GM12878 (cell line): Measurements from ENCODE around the gene LIMK1. TPM values are rescaled to one million over a fixed set of nuclear protein-coding genes. Genes with fewer than 3 reads are reported as not detected.

Experiments
- ATAC-seq: fragments of 200-7000 bp; cut with Tn5 transposase; 3 replicates; pipeline ENCODE4 v1.9.1; 2020; ENCODE audit warnings: mild to moderate bottlenecking, moderate library complexity
- BruUV-seq: library from RNA; stranded (reverse); fragments of 400-500 nt; replicated peaks from 2 replicates; lab custom pipeline; 2021; lab: Mats Ljungman, UMichigan
- CTCF ChIA-PET: fragments of 300-600 bp; sonication (Branson Sonifier 250); formaldehyde crosslinking; extraction: SDS; loops from one replicate; lab custom pipeline; 2021; ENCODE audit warnings: inconsistent platforms; lab: Yijun Ruan, JAX
- POLR2A ChIA-PET: fragments of 350-600 bp; formaldehyde crosslinking; extraction: SDS; loops from one replicate; lab custom pipeline; 2021; ENCODE audit warnings: inconsistent platforms; lab: Charles Lee
- RAD21 ChIA-PET: fragments of 300-600 bp; sonication (Branson Sonifier 250); formaldehyde crosslinking; loops from one replicate; lab custom pipeline; 2023; ENCODE audit warnings: antibody characterized with exemption; ENCODE audit not compliant: unreplicated experiment; lab: Charles Lee
- SMC1A ChIA-PET: fragments of 300-600 bp; sonication (Branson Sonifier 250); formaldehyde crosslinking; loops from one replicate; lab custom pipeline; 2023; ENCODE audit not compliant: unreplicated experiment, uncharacterized antibody; lab: Charles Lee
- DNase-seq: peaks from one replicate; pipeline ENCODE4 v3.0.0-alpha.2; 2011; ENCODE audit warnings: low read depth, low spot score
- FAIRE-seq: peaks from 3 replicates; lab custom pipeline; 2011; peaks lifted over from hg19 to GRCh38; lab: Jason Lieb, UNC
- H2AFZ ChIP-seq: 2 replicates; pipeline ENCODE4 v1.6.0; 2011; ENCODE audit warnings: low read depth, low read length, control low read depth; ENCODE audit not compliant: control insufficient read depth
- H3K27ac ChIP-seq: 2 replicates; pipeline ENCODE4 v1.5.1; 2011; ENCODE audit warnings: control low read depth; ENCODE audit not compliant: control insufficient read depth, insufficient read depth
- H3K27me3 ChIP-seq, 2 experiments: replicated peaks in 1 of 2; 2 replicates each; pipeline versions ENCODE4 v1.6.0 to v1.6.1; 2011; ENCODE audit warnings: low read length in 1 of 2; ENCODE audit not compliant: control insufficient read depth in 2 of 2, insufficient read depth in 2 of 2
- H3K36me3 ChIP-seq, 2 experiments: 2 replicates each; pipeline ENCODE4 v1.5.1; 2011; ENCODE audit warnings: low read length in 1 of 2; ENCODE audit not compliant: control insufficient read depth in 2 of 2, insufficient read depth in 2 of 2
- H3K4me1 ChIP-seq: 2 replicates; pipeline ENCODE4 v1.6.1; 2011; ENCODE audit warnings: mild to moderate bottlenecking, low read length, moderate library complexity, mixed read lengths; ENCODE audit not compliant: control insufficient read depth, insufficient read depth
- H3K4me2 ChIP-seq: 2 replicates; pipeline ENCODE4 v1.6.0; 2011; ENCODE audit warnings: control low read depth; ENCODE audit not compliant: control insufficient read depth, insufficient read depth
- H3K4me3 ChIP-seq: fragments of 200-600 bp; sonication (generic); 2 replicates; pipeline ENCODE4 v1.5.1; 2016
- H3K79me2 ChIP-seq: 2 replicates; pipeline ENCODE4 v1.6.0; 2011; ENCODE audit warnings: low read length; ENCODE audit not compliant: control insufficient read depth, insufficient read depth
- H3K9ac ChIP-seq: 2 replicates; pipeline ENCODE4 v1.8.0; 2011; ENCODE audit warnings: low read length, control low read depth, mixed read lengths; ENCODE audit not compliant: control insufficient read depth, insufficient read depth
- H3K9me3 ChIP-seq: replicated peaks from 3 replicates; pipeline ENCODE4 v1.5.1; 2011; ENCODE audit warnings: mild to moderate bottlenecking, low read length; ENCODE audit not compliant: control insufficient read depth, insufficient read depth
- H4K20me1 ChIP-seq: 2 replicates; pipeline ENCODE4 v1.6.0; 2011; ENCODE audit not compliant: control insufficient read depth, insufficient read depth
- ASH2L ChIP-seq: fragments of 300-600, 200-600 bp; sonication (generic); IDR thresholded peaks from 2 replicates; pipeline ENCODE4 v1.6.1; 2017; ENCODE audit warnings: low read depth, mild to moderate bottlenecking, borderline replicate concordance
- ATF7 ChIP-seq: fragments of 450-650 bp; IDR thresholded peaks from 2 replicates; pipeline ENCODE4 v1.6.1; 2016; ENCODE audit warnings: low read depth, mild to moderate bottlenecking
- CEBPB ChIP-seq, 2 experiments: fragments of 150-350 bp in 1 of 2; IDR thresholded peaks; 2 replicates each; pipeline ENCODE4 v1.6.1; 2012 to 2014; ENCODE audit warnings: low read depth in 2 of 2, low read length in 2 of 2, borderline replicate concordance in 1 of 2, inconsistent platforms in 1 of 2
- CREB1 ChIP-seq: IDR thresholded peaks from 2 replicates; pipeline ENCODE4 v1.6.1; 2012; ENCODE audit warnings: low read depth, mild to moderate bottlenecking, inconsistent platforms
- E4F1 ChIP-seq: fragments of 450-650 bp; IDR thresholded peaks from 2 replicates; pipeline ENCODE4 v1.6.1; 2018; ENCODE audit warnings: borderline replicate concordance, mild to moderate bottlenecking; ENCODE audit not compliant: partially characterized antibody
- HDAC2 ChIP-seq: fragments of 200-600 bp; sonication (generic); IDR thresholded peaks from 2 replicates; pipeline ENCODE4 v1.6.1; 2017
- KDM1A ChIP-seq: fragments of 200-600 bp; sonication (generic); IDR thresholded peaks from 2 replicates; pipeline ENCODE4 v1.6.1; 2016; ENCODE audit warnings: borderline replicate concordance
- NR2F1 ChIP-seq: fragments of 450-650 bp; conservative IDR thresholded peaks from 2 replicates; pipeline ENCODE4 v1.6.1; 2017; ENCODE audit warnings: mild to moderate bottlenecking
- POLR2A ChIP-seq: IDR thresholded peaks from 2 replicates; pipeline ENCODE4 v1.6.1; 2011; ENCODE audit warnings: low read depth, mild to moderate bottlenecking, low read length
- SIX5 ChIP-seq: IDR thresholded peaks from 2 replicates; pipeline ENCODE4 v1.6.1; 2011; ENCODE audit warnings: mild to moderate bottlenecking, low read depth, low read length, moderate library complexity; ENCODE audit not compliant: severe bottlenecking
- SMAD5 ChIP-seq: IDR thresholded peaks from 2 replicates; pipeline ENCODE4 v1.6.1; 2016; ENCODE audit warnings: antibody characterized with exemption, low read depth
- SRF ChIP-seq, 2 experiments: IDR thresholded peaks; 2 replicates each; pipeline ENCODE4 v1.6.1; 2011; ENCODE audit warnings: low read depth in 2 of 2, low read length in 2 of 2, mild to moderate bottlenecking in 1 of 2, moderate library complexity in 1 of 2
- ZBED1 ChIP-seq: IDR thresholded peaks from 2 replicates; pipeline ENCODE4 v1.6.1; 2016; ENCODE audit warnings: borderline replicate concordance
- ZNF622 ChIP-seq: fragments of 450-650 bp; IDR thresholded peaks from 2 replicates; pipeline ENCODE4 v1.6.1; 2017; ENCODE audit warnings: mild to moderate bottlenecking, inconsistent platforms
- WGBS: methylation state at CpG from one replicate; pipeline ENCODE4 v1.1.6; 2016; ENCODE audit warnings: low lambda C conversion rate; ENCODE audit not compliant: insufficient replicate concordance, insufficient coverage; ENCODE audit errors: missing lambda C conversion rate; 5-methylcytosine and 5-hydroxymethylcytosine counted together
- in situ Hi-C: fragments of 300-500 bp; cut with MboI; formaldehyde crosslinking; loops from 9 replicates; pipeline ENCODE4 v1.14.3; 2018; ENCODE audit warnings: mixed read lengths
- intact Hi-C: fragments of 100-400 bp; cut with micrococcal nuclease; formaldehyde crosslinking; loops from one replicate; pipeline ENCODE4 v1.14.2; 2022; ENCODE audit not compliant: unreplicated experiment
- polyA plus RNA-seq, 11 experiments: library from polyadenylated mRNA; depleted of rRNA in 4 of 11; unstranded in 6 of 11; stranded (reverse) in 5 of 11; fragments of >200 nt; fragmentation: Nextera tagmentation in 4 of 11; fragmentation: Illumina TruSeq in 1 of 11; extraction: Ambion mirVana in 4 of 11; extraction: Trizol in 1 of 11; gene quantifications; 1 replicate in 1 of 11; 2 replicates in 10 of 11; pipeline versions ENCODE4 v1.2.1 to v1.2.3, GENCODE V29; 2011 to 2016; ENCODE audit warnings: inconsistent platforms in 2 of 11, missing spikeins in 2 of 11, low read depth in 1 of 11
- total RNA-seq, 4 experiments: library from RNA; depleted of rRNA in 3 of 4; stranded (reverse); fragments of >200 nt in 3 of 4; fragmentation: Illumina TruSeq in 1 of 4; extraction: Trizol in 1 of 4; gene quantifications; 2 replicates each; pipeline versions ENCODE4 v1.2.1 to v1.2.3, GENCODE V29; 2013 to 2021

The LIMK1 gene
- total and polyA plus RNA-seq, 10 of the 15 experiments (the other 5 are each of a cell fraction or from before 2014, with no cell fraction given): 0.71 to 59.4 (median 28.8) TPM

GRCh38 chr7:74040791-74041520 lies 42.6 kb upstream of the LIMK1 start (continued):
- TF ChIP-seq E4F1: no peak
- no peak for TF ChIP-seq POLR2A
- no peak for TF ChIP-seq SIX5
- TF ChIP-seq ZNF622: no peak
- TF ChIP-seq ZBED1: no peak
- no peak for TF ChIP-seq HDAC2

GRCh38 chr7:74042746-74043522 lies 40.7 kb upstream of the LIMK1 start:
- H3K9me3 ChIP-seq: no peaks in the 10 kb centered on the region
- intact Hi-C loops: no loop called here
- H3K4me2 ChIP-seq: no peak overlapping the region
- ChIA-PET POLR2A (no interaction called here), CTCF (no interaction called here), RAD21 (no interaction called here), SMC1A (no interaction called here)
- no peak overlapping the region for H3K27ac ChIP-seq
- H3K79me2 ChIP-seq: no peaks in the 10 kb centered on the region
- no peaks in the 10 kb centered on the region for H4K20me1 ChIP-seq
- no peak for FAIRE-seq
- TF ChIP-seq CEBPB (IDR thresholded peaks at IDR 0.05; ENCODE audit: borderline replicate concordance in 1 of 2, low read depth in 2 of 2, low read length in 2 of 2): no peak
- no peak for TF ChIP-seq ASH2L
- no peak for TF ChIP-seq CREB1
- no peak for TF ChIP-seq ATF7
- no peak for TF ChIP-seq NR2F1
- TF ChIP-seq SRF (IDR thresholded peaks at IDR 0.05; ENCODE audit: low read depth in 2 of 2, low read length in 2 of 2): no peak
- no peak for TF ChIP-seq KDM1A
- TF ChIP-seq SMAD5: no peak
- H3K36me3 ChIP-seq: no peaks in the 10 kb centered on the region
- no peak overlapping the region for H2AFZ ChIP-seq
- no peaks in the 10 kb centered on the region for H3K4me1 ChIP-seq
- in situ Hi-C loops: no loop called here
- no peak for DNase-seq
- no peak overlapping the region for H3K4me3 ChIP-seq
- BruUV-seq: no TSS peak
- 34% methylated on average over 20 of the region's 24 CpGs for WGBS
- ATAC-seq: no peak
- H3K27me3 ChIP-seq: peaks cover 0 to 3% of the 10 kb centered on the region in 2 experiments; a peak in 2 of 4 replicates
- H3K9ac ChIP-seq: no peak overlapping the region
